NCI-H187 treated with DMSO at 0.1 percent for 48 hours (cell line): ENCODE measurements around the gene STYXL2.
A peak's percentile ranks its signal among the peaks of the same experiment; 100 is the strongest.

Experiments used
- DNase-seq: peaks from one replicate; lab custom pipeline; 2025; lab: John Stamatoyannopoulos, UW

The STYXL2 gene

DNA sequence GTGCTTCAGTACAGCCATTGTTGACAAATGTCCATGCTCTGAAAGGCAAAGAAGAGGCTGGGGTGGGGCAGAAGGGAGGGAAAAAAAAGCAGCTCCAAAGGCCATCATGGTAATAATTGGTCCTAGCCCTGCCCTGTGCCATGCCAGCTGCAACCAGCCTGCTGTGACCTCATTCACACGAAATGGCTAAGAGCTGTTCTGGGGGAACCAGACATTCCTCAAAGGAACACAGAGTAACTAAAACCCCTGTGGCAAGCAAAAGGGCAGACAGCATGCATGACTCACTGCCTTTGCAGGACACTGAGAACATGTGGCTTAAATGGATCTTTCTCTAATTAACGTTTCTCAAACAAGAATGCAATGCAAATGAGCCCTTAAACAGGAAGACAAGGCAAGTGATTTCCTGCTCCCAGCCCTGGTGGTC, 42.3 kb downstream of the STYXL2 start:
- DNase-seq, result peak; percentile 37

DNA sequence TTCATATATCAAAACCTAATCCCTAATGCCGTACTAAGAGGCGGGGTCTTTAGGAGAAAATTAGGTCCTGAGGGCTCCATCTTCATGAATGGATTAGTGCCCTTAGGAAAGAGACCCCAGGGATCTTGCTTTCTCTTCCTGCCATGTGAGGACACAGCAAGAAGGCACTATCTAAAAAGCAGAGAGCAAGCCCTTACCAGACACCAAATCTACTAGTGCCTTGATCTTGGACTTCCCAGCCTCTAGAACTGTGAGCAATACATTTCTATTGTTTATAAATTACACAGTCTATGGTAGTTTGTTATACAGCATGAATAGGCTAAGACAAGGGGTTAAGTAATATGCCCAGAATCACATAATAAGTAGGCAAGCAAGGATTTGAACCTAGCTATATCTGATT, 42.9 kb downstream of the STYXL2 start:
- DNase-seq, result no peak

DNA sequence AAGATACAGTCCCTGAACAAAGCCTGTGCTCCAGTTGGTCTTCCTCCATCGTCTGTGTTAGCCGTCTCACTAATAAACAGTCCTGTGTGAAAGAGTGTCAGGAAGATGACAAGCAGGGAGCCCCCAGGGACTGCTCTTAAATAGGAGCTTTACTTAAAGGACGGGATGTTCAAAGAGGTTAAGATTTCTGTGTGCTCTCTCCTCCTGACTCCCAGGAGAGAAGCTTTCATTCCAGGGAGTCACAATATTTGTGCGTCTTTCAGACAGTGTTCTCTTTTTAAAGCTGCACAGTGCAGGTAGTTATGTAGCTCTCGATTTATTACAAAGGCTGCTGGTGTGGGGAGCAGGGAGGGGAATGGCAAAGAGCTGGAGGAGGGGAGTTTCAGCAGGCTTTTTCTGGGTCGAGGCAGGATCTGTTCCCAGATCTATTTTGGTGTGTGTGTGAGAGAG, 43.5 kb downstream of the STYXL2 start:
- DNase-seq, result peak; percentile 85

DNA sequence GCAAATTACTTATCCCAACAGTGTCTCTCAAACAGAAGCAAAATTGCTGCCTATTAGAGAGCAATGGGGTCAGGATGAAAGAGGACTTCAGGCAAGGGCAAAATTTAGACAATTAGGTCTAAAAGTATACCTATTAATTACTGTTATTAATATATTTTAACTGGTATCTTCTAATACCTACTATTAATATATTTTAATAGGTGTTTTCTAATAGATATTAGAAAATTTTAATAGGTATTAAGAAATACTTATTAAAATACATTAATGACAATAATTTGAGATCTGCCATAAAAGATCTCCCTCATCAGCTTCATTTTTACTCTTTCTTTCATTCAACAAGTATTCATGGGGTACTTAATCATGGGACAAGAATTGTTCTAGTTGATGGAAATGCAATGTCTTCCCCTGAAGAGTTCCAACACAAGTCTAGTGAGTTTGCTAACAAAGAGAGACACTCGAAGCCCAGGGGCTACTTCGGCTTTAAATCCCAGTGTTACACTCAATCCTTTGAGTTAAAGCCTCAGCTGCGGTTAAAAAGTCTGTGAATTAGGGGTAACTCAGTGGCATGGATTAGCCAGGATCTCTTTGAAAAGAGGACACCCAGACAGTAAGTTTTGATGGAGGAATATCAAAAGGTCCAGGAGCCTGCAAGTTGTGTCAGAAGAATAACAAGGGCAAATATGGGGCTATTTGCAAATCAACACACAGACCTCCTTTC, 44.1 kb downstream of the STYXL2 start:
- no peak for DNase-seq

DNA sequence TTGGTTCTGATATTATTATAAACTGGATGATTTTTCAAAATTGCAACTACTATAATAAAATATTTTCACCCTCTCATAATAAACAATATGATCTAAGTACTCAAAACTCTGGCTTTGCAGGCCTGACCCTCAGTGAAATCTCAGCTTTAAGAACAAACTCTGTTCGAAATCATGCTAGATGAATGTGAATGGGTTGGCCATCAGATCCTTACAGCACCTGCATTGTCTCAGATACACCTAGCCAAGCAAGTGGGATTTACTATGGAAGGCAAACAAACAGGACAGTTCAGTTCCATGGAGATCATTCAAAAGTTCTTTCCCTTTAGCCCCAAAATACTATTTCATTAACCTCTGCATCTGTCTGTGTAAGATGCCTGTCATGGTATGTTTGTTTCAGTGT, 44.8 kb downstream of the STYXL2 start:
- DNase-seq, result no peak

DNA sequence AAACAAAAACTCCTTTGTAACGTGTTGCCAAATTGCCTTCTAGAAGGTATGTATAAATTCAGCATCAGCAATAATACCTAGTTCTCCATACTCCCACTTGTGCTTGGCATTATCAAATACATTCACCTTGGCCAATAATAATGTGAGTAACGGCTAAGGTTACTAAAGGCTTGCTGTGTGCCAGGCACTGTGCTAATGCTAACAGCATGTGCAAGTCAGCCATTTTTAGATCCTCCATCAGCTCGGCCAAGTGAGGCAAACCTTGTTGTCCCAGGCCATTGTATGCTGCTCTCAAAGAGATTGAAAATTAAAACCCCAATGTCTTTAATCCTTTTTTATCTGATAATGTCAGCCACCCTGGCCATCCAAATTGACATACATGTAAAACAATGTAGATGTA, 48.1 kb downstream of the STYXL2 start:
- no peak for DNase-seq
